Prostate gland (tissue), 2 donors: ENCODE measurements around the gene THAP8. TPM values are rescaled to one million over a fixed set of nuclear protein-coding genes. Genes with fewer than 3 reads are reported as not detected.

Experiments used
- DNase-seq: peaks from one replicate; pipeline ENCODE4 v3.0.0-alpha.2; 2019; ENCODE audit warnings: low spot score
- H3K27ac ChIP-seq, 2 donors: fragments of 200-600 bp; sonication (generic); 2 replicates each; pipeline ENCODE4 v1.5.1; 2017 to 2019
- H3K27me3 ChIP-seq: fragments of 200-600 bp; sonication (generic); replicated peaks from 2 replicates; pipeline ENCODE4 v1.5.1; 2019; ENCODE audit not compliant: insufficient read depth
- H3K36me3 ChIP-seq, 2 donors: fragments of 200-600 bp; sonication (generic); 1 replicate in 1 of 2; 2 replicates in 1 of 2; pipeline versions ENCODE4 v1.5.1 to v1.8.1; 2017 to 2019
- H3K4me1 ChIP-seq: fragments of 200-600 bp; sonication (generic); replicated peaks from 2 replicates; pipeline ENCODE4 v1.5.1; 2019
- H3K4me3 ChIP-seq, 2 donors: fragments of 200-600 bp; sonication (generic); 2 replicates each; pipeline ENCODE4 v1.5.1; 2017 to 2019
- H3K9me3 ChIP-seq: fragments of 200-600 bp; sonication (generic); 2 replicates; pipeline ENCODE4 v1.5.1; 2017
- POLR2A ChIP-seq: fragments of 450-650 bp; IDR thresholded peaks from one replicate; pipeline ENCODE4 v1.6.1; 2016; ENCODE audit warnings: antibody characterized with exemption, mild to moderate bottlenecking
- POLR2AphosphoS5 ChIP-seq: sonication (generic); formaldehyde crosslinking; IDR thresholded peaks from one replicate; pipeline ENCODE4 v1.6.1; 2017; ENCODE audit warnings: antibody characterized with exemption
- WGBS: methylation state at CpG from one replicate; pipeline ENCODE4 v1.1.5; 2018; 5-methylcytosine and 5-hydroxymethylcytosine counted together
- intact Hi-C: fragments of 100-400 bp; cut with DNase I; formaldehyde crosslinking; loops from one replicate; pipeline ENCODE4 v1.14.2; 2022
- total RNA-seq, 2 donors: library from RNA; depleted of rRNA; stranded (reverse); fragments of >200 nt; gene quantifications; one replicate each; pipeline ENCODE4 v1.1.0, GENCODE V29; 2016
- TF ChIP-seq, protein P1 (sequence below), 4 experiments: fragments of 200-600 bp in 2 of 4; fragments of 450-650 bp in 2 of 4; sonication (generic) in 2 of 4; IDR thresholded peaks; 1 replicate in 3 of 4; 2 replicates in 1 of 4; pipeline ENCODE4 v1.5.1; 2016 to 2019; ENCODE audit warnings: antibody characterized with exemption in 4 of 4, mild to moderate bottlenecking in 2 of 4, moderate library complexity in 2 of 4

The THAP8 gene
- total RNA-seq, 2 donors from 2014 or later: 12.0 to 21.9 TPM

DNA sequence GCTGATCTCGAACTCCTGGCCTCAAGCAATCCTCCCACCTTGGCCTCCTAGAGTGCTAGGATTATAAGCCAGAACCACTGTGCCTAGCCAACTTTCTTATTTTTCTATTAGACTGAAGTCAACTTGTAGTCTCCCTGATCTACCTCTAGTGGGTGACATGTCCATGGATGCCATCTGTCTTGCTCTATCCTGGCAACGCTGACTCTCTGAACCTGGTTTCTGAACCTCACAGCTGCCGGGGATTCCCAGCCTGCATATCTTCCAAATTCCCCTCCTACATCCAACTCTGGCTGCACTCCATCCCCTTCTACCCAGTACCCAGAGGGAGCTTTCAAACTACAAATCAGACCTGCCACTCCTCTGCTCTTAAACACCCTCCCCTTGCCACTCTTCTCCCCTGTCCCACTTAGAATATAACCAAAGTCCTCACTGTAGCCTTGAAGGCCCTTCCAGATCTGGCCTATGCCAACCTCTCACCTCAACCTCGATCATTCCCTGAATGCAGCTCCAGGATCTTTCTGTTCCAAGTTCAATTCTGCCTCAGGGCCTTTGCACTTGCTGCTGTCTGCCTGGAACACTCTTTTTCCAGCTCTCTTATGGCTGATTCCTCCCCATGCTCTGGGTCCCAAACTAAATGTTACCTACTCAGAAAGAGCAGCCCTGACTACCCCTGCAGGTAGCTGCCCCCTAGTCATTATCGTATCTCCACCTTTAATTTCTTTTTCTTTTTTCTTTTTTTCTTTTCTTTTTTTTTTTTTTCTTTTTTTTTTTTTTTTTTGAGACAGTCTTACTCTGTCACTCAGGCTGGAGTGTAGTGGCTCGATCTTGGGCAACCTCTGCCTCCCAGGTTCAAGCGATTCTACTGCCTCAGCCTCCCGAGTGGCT lies 23.6 kb downstream of the THAP8 start:
- intact Hi-C loops: no loop called here
- TF ChIP-seq, protein P1, sequence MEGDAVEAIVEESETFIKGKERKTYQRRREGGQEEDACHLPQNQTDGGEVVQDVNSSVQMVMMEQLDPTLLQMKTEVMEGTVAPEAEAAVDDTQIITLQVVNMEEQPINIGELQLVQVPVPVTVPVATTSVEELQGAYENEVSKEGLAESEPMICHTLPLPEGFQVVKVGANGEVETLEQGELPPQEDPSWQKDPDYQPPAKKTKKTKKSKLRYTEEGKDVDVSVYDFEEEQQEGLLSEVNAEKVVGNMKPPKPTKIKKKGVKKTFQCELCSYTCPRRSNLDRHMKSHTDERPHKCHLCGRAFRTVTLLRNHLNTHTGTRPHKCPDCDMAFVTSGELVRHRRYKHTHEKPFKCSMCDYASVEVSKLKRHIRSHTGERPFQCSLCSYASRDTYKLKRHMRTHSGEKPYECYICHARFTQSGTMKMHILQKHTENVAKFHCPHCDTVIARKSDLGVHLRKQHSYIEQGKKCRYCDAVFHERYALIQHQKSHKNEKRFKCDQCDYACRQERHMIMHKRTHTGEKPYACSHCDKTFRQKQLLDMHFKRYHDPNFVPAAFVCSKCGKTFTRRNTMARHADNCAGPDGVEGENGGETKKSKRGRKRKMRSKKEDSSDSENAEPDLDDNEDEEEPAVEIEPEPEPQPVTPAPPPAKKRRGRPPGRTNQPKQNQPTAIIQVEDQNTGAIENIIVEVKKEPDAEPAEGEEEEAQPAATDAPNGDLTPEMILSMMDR (IDR thresholded peaks at IDR 0.05): no peak
- no peak for TF ChIP-seq POLR2AphosphoS5
- no peak for TF ChIP-seq POLR2A
- Histone ChIP-seq H3K36me3 (no peaks in the 10 kb centered on the region), H3K4me1 (no peaks in the 10 kb centered on the region), H3K27ac (no peak overlapping the region), H3K9me3 (no peaks in the 10 kb centered on the region), H3K27me3 (no peaks in the 10 kb centered on the region), H3K4me3 (no peak overlapping the region)
- no peak for DNase-seq
- WGBS: 86% methylated on average over 8 of the region's 8 CpGs

DNA sequence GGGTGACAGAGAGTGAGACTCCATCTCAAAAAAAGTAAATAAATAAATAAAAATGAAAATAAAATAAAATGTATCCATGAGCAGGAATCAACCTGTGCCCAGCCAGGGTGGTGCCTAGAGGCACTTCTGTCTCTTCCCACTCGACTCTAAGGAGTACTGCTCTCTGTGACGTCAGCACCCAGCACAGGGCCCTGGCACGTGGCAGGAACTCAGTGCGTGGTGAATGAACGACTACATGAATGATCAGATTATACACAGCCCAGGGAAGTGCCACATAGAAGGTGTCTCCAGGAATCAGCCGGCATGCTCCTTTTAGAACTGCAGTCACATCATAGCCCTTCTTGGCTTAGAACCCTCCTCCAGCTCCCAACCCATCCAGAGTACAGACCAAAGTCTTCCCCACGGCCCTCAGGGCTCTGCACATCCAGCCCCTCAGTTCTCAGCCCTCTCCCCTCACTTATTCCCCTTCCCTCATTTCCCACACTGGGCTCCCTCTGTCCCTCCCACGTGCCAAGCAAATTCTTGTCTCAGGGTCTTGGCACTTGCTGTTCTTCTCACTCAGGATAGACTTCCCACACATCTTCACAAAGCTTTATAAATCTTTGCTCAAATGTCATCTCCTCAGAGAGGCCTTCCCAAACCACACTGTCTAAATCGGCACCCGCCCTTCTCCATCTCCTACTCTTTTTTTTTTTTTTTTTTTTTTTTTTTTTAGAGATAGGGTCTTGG lies 25.6 kb downstream of the THAP8 start:
- H3K9me3 ChIP-seq: no peaks in the 10 kb centered on the region
- WGBS: 72% methylated on average over 10 of the region's 10 CpGs
- TF ChIP-seq, protein P1 (IDR thresholded peaks at IDR 0.05): no peak
- TF ChIP-seq POLR2A: no peak
- no peak overlapping the region for H3K4me3 ChIP-seq
- no peaks in the 10 kb centered on the region for H3K4me1 ChIP-seq
- no peaks in the 10 kb centered on the region for H3K27me3 ChIP-seq
- DNase-seq: no peak
- intact Hi-C loops: loop anchor here (2.0 kb wide), 1 partner anchor 24 kb away; no protein-coding TSS in a partner anchor
- no peak overlapping the region for H3K27ac ChIP-seq
- H3K36me3 ChIP-seq: no peaks in the 10 kb centered on the region

DNA sequence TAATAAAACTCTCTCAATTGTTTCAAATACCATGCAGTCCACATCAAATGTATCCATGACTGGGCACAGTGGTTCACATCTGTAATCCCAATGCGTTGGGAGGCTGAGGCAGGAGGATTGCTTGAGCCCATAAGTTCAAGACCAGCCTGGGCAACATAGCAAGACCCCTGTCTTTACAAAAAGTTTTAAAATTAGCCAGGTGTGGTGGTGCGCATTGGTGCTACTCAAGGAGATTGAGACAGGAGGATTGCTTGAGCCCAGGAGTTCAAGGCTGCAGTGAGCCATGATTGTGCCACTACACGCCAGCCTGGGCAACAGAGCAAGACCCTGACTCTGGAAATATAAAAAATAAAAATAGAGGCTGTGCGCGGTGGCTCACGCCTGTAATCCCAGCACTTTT lies 26.4 kb downstream of the THAP8 start:
- WGBS: 95% methylated on average over 6 of the region's 6 CpGs
- no peaks in the 10 kb centered on the region for H3K4me1 ChIP-seq
- H3K4me3 ChIP-seq: no peak overlapping the region
- DNase-seq: no peak
- H3K36me3 ChIP-seq: no peaks in the 10 kb centered on the region
- no peaks in the 10 kb centered on the region for H3K27me3 ChIP-seq
- no peak overlapping the region for H3K27ac ChIP-seq
- intact Hi-C loops: loop anchor here (2.0 kb wide), 1 partner anchor 25 kb away; no protein-coding TSS in a partner anchor
- H3K9me3 ChIP-seq: no peaks in the 10 kb centered on the region
- TF ChIP-seq POLR2A (no peak), POLR2AphosphoS5 (no peak)
- TF ChIP-seq, protein P1 (IDR thresholded peaks at IDR 0.05): no peak

DNA sequence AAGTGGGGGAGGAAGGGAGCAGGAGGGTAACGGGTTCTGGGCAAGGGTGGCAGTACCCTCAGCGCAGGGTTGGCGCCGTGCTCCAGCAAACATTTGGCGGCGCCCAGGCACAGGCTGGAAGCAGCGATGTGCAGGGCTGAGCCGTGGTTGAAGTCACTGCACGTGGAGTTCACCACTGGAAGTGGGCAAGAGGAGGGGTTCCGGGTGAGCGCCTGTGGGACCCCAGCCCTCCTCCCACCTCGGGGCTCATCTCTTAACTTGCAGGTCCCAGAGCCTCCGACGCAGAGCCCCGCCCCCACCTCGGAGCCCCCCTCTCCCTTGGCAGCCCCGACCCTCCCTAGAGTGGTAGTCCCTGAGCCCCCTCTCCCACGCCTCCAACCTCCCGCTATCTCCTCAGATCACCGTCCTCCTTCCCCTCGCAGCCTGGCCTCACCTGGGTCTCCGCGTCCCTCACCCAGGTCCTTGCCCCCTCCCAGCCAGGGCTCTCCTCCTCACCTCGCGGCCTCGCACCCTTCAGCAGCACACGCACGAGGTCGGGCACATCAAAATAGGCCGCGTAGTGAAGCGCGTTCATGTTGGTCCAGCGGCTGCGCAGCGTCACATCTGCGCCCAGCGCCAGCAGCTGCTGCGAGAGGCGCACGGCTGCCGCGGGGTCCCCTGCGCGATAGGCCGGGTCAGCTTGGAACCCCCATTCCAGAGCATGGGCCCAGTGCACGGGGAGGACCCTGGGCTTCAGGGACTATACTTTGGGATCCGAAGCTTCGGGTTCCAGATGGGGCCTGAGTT lies 27.8 kb downstream of the THAP8 start:
- H3K27ac ChIP-seq: no peak overlapping the region
- intact Hi-C loops: no loop called here
- H3K27me3 ChIP-seq: no peaks in the 10 kb centered on the region
- WGBS: 93% methylated on average over 49 of the region's 49 CpGs
- DNase-seq: no peak
- TF ChIP-seq POLR2AphosphoS5 (no peak), POLR2A (no peak)
- TF ChIP-seq, protein P1 (IDR thresholded peaks at IDR 0.05): no peak
- no peaks in the 10 kb centered on the region for H3K9me3 ChIP-seq
- H3K36me3 ChIP-seq: no peaks in the 10 kb centered on the region
- no peak overlapping the region for H3K4me3 ChIP-seq
- H3K4me1 ChIP-seq: no peaks in the 10 kb centered on the region
